NCI-H446 treated with DMSO at 0.1 percent for 48 hours (cell line): Measurements from ENCODE around the gene MTMR2.
A peak's percentile ranks its signal among the peaks of the same experiment; 100 is the strongest.

Experiments used
- DNase-seq: peaks from one replicate; lab custom pipeline; 2025; lab: John Stamatoyannopoulos, UW

Gene MTMR2

DNA sequence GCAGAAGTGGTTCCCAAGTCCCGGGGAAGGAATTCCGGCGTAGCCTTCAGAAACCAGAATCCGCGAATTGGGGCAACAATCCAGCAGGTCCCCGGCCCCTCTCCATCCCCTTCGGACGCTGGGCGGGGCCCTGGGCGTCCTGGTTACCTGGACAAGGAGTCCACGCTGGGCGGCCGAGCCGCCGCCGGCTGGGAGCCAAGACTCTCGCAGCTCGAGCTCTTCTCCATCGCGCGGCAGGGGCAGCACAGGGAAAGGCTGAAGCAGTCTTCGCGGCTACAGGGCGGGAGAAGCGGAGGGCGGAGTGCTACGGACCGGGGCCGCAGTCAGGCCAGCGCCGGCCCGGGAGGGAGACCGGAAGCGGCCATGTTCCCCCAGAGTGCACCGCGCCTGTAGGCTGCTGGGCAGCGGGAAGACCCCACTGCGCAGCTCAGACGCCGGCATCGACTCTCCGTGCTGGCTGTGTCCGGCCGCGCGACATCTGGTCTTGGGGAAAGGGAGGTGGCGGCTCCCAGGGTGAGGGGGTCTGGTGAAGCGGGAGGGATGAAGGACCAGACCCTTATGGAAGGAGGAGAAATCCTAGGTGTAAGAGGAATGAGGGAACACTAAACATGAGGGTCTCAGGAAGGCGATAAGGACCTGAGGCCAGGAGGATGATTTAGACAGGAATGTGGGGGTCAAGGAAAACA, at the start of gene MTMR2:
TSS of gene MTMR2 (minus strand) at position 380 of the 686 bp plus-strand sequence. CDS start at position 227, 153 bp downstream.
- peak; percentile 36 for DNase-seq

GRCh38 chr11:95972060-95972459, 48.2 kb upstream of the MTMR2 start:
- no peak for DNase-seq

DNA sequence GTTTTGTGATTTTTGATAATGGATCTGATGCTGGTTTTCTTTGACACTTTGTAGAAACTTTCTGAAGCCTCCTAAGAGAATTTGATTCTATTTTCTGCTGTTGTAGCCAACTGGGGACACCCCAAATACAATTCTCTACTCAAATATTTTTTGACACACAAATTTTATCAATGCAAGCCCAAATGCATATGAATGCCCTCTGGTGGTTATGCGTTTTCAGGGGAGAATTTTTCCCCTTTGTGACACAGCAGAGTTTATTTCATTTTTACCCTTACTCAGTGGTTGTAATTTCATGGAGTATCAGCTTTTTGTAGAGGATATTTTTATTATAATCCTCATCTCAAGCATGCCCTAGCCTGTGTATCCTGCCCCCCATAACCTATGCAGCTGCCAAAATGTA, 44.7 kb upstream of the MTMR2 start:
- no peak for DNase-seq

GRCh38 chr11:95964281-95964680, 40.4 kb upstream of the MTMR2 start:
- DNase-seq, result no peak

GRCh38 chr11:95961758-95962157, 37.9 kb upstream of the MTMR2 start:
- DNase-seq, result no peak

DNA sequence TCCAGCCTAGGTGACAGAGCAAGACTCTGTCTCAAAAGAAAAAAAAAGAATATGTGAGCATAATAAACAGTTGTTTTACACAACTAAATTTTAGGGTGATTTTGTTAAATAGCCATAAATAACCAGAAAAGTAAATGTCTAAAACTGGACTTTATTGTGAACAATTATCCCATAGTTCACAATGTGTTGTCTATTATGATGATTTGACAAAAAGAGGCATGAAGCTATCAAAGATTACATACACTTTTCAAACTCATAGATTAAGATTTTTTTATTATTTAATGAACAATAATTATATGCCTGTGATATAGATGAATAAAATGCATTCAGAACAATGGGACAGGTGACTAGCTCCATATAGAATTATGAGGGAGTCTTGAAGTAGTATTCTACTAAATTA, 27.0 kb upstream of the MTMR2 start:
- DNase-seq, result no peak

DNA sequence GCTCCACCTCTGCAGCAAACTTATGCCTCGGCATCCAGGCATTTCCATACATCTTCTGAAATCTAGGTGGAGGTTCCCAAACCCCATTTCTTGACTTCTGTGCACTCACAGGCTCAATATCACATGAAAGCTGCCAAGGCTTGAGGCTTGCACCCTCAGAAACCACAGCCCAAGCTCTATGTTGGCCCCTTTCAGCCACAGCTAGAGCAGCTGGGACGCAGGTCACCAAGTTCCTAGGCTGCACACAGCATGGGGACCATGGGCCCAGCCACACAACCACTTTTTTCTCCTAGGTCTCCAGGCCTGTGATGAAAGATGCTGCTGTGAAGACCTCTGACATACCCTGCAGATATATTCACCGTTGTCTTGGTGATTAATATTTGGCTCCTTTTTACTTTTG, 24.7 kb upstream of the MTMR2 start:
- DNase-seq, result no peak

GRCh38 chr11:95944623-95945022, 20.7 kb upstream of the MTMR2 start:
- DNase-seq, result no peak

- no peak for DNase-seq
Observed at GRCh38 chr11:95943546-95943945, 19.6 kb upstream of the MTMR2 start.

DNA sequence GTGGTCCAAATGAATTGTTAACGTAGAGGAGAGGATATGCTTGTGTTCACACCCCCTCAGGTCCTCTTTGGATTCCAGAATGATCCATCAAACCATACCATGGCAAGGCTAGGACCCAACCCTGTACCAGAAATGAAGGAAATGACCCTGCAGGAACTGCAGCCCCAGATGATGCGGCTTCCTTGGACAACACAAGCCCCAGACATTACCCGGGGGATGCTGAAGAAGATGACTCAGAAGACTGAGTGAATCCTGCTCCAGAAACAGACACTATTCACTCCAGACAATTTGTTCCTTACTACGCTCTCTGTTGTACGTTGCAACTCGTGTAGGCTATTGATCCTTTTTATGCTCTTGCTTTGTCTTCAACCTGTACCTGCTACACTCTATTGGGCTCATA, 15.2 kb upstream of the MTMR2 start:
- DNase-seq, result no peak

DNA sequence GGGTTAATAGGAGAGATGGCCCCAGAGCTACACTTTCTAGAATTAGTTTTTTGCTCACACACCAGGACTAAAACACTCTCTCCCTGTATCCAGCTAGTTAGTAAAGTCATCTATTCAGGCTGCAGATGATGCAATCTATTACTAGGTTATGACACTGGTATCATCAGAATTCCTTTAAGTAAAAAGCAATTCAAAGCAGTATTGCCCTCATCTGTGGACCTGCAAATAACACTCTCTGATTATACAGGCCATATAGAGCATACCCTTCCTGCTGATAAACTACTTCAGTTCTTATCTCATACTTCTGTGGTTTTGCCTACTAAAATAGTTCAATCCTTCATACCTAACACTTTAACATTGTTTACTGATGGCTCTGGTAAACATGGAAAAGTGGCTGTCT, 13.5 kb upstream of the MTMR2 start:
- DNase-seq, result no peak

DNA sequence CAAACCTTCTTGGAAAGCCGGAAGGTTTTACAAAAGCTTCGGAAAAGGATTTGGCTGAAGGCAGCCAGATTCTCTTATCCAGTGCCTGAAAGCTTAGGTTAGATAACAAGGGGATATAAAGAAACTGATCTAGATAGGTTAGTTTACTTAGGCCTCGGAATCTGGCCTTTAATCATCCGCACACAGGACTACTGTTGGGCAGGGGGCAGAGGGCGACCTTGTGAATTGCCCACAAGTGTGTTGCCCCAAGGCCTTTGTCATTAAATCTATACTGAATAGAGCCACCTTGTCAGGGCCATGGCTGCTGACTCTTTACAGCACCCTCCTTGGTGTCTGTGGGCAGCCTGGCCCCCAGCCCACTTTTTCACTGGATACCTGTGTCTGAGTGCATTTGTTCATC, 9.7 kb upstream of the MTMR2 start:
- DNase-seq, result no peak

GRCh38 chr11:95931916-95932315, 8.0 kb upstream of the MTMR2 start:
- DNase-seq, result no peak

- DNase-seq, result no peak
Observed at GRCh38 chr11:95930948-95931347, 7.0 kb upstream of the MTMR2 start.

DNA sequence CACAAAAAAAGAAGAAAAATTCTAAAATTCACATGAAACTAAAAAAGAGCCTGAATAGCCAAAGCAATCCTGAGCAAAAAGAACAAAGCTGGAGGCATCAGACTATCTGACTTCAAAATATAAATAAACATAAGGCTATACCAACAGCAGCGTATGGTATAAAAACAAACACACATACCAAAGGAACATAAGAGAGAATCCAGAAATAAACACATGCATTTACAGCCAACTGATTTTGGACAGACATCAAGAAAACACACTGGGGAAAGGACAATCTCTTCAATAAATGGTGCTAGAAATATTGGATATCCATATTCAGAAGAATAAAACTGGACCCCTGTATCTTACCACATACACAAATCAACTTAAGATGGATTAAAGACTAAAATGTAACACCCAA, 2.8 kb upstream of the MTMR2 start:
- no peak for DNase-seq

GRCh38 chr11:95925011-95925410, 1.1 kb upstream of the MTMR2 start:
- DNase-seq, result no peak

- no peak for DNase-seq
Observed at GRCh38 chr11:95924414-95924760, 480 bp upstream of the MTMR2 start.

DNA sequence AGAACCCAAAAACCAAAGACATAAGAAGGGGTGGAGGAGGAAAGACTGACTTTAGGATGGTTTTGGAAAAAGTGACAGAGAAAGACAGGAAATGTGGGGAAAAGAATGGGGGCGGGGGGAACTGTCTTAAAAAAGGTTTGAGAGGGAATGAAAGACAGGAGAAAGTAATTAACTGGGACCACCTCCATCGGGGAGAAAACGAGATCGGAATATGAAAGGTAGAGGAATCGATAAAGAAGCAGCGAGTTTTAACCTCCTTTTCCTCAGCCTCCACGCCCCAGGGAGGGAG, 524 bp downstream of the MTMR2 start:
- DNase-seq, result no peak

GRCh38 chr11:95922536-95923438, 1.1 kb downstream of the MTMR2 start:
- DNase-seq, result no peak

GRCh38 chr11:95922099-95922498, 1.8 kb downstream of the MTMR2 start:
- no peak for DNase-seq

DNA sequence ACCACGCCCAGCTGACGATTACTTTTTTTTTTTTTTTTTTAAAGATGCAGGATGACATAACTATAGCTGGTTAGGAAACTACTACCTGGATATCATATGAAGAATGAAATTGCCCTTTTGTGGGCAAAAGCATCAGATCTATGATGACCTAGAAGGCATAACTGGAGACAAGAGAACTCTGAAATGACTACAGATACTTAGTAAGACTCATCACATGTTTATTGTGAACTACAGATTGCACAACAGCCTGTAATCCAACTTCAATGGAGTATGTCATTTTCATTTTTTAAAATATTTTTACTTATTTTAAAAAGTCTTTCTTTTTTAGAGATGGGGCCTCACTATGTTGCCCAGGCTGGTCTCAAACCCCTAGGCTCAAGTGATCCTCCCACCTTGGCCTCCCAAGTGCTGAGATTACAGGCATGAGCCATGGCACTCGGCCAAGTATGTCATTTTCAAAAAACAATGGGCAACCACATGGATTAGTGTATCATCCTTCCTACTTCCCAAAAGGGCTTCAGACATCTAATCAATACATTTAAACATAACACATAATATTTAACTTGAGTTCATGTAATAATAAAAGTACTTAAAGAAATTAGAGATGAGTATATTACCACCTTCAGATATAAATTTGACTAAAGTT, 3.3 kb downstream of the MTMR2 start:
- DNase-seq, result no peak

DNA sequence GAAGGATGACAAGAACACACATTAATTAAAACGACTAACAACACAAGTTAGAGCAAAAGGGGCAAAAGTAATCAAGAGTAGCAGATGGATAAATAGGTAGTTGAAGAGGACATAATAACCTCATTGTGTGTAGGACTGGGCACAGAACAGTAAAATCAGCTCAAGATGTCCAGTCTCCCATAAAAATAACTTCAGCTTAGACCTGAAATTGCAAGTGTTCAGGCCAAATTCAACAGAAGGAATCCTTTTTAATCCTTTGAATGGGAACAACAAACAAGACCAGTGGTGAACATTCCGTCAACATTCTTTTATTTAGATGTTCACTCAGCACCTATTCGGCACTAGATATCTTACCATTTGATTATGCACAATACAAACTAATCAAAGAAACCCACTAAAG, 4.4 kb downstream of the MTMR2 start:
- no peak for DNase-seq

- DNase-seq, result no peak
Observed at GRCh38 chr11:95918720-95919119, 5.2 kb downstream of the MTMR2 start.
